ENCODE measurements around the gene ZNF626.
"Not testable (repeated sequence)": the region's sequence is repeated elsewhere in the genome, so short reads cannot be mapped to it uniquely, and the experiment has no call there.

ZNF626 gene

GRCh38 chr19:20661150-20661819 lies at the start of gene ZNF626:
Gene ZNF626, minus strand, starts transcription at chr19:20661571. Its CDS starts 125 bp downstream, at chr19:20661446.
- no peak for TF ChIP-seq ZFX (IDR thresholded peaks at IDR 0.05)
- TF ChIP-seq, protein P1, sequence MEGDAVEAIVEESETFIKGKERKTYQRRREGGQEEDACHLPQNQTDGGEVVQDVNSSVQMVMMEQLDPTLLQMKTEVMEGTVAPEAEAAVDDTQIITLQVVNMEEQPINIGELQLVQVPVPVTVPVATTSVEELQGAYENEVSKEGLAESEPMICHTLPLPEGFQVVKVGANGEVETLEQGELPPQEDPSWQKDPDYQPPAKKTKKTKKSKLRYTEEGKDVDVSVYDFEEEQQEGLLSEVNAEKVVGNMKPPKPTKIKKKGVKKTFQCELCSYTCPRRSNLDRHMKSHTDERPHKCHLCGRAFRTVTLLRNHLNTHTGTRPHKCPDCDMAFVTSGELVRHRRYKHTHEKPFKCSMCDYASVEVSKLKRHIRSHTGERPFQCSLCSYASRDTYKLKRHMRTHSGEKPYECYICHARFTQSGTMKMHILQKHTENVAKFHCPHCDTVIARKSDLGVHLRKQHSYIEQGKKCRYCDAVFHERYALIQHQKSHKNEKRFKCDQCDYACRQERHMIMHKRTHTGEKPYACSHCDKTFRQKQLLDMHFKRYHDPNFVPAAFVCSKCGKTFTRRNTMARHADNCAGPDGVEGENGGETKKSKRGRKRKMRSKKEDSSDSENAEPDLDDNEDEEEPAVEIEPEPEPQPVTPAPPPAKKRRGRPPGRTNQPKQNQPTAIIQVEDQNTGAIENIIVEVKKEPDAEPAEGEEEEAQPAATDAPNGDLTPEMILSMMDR (conservative IDR thresholded peaks at IDR 0.05) = no peak
- H3K27ac ChIP-seq = no peak within 1 kb of the TSS

- TF ChIP-seq, protein P1 (conservative IDR thresholded peaks at IDR 0.05) = no peak
- no peak for TF ChIP-seq ZFX (IDR thresholded peaks at IDR 0.05)
- H3K27ac ChIP-seq = no peak overlapping the region
Observed at GRCh38 chr19:20669263-20669662, 7.9 kb upstream of the ZNF626 start.

- TF ChIP-seq, protein P1 (conservative IDR thresholded peaks at IDR 0.05) = no peak
- TF ChIP-seq ZFX (IDR thresholded peaks at IDR 0.05) = no peak
Observed at GRCh38 chr19:20667281-20667680, 5.9 kb upstream of the ZNF626 start.

GRCh38 chr19:20664901-20665781 lies 3.8 kb upstream of the ZNF626 start:
- no peak overlapping the region for H3K27ac ChIP-seq
- TF ChIP-seq, protein P1 (conservative IDR thresholded peaks at IDR 0.05) = no peak
- no peak; the same call in 1 of the 2 replicates for TF ChIP-seq ZFX (IDR thresholded peaks at IDR 0.05)

More at GRCh38 chr19:20667281-20667680, 5.9 kb upstream of the ZNF626 start:
- H3K27ac ChIP-seq = no peak overlapping the region

DNA sequence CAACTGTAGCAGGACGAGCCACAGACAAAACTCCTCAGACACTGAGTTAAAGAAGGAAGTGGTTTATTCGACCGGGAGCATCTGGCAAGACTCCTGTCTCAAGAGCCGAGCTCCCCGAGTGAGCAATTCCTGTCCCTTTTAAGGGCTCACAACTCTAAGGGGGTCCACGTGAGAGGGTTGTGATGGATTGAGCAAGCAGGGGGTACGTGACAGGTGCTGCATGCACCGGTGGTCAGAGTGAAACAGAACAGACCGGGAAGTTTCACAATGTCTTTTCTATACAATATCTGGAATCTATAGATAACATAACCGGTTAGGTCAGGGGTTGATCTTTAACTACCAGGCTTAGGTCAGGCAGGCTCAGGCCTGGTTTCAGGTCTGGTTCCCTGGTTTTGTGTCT lies 3.1 kb upstream of the ZNF626 start:
- H3K27ac ChIP-seq = not testable (repeated sequence)

GRCh38 chr19:20662421-20663105 lies 1.2 kb upstream of the ZNF626 start:
- H3K27ac ChIP-seq = no peak overlapping the region
- TF ChIP-seq ZFX (IDR thresholded peaks at IDR 0.05) = no peak

DNA sequence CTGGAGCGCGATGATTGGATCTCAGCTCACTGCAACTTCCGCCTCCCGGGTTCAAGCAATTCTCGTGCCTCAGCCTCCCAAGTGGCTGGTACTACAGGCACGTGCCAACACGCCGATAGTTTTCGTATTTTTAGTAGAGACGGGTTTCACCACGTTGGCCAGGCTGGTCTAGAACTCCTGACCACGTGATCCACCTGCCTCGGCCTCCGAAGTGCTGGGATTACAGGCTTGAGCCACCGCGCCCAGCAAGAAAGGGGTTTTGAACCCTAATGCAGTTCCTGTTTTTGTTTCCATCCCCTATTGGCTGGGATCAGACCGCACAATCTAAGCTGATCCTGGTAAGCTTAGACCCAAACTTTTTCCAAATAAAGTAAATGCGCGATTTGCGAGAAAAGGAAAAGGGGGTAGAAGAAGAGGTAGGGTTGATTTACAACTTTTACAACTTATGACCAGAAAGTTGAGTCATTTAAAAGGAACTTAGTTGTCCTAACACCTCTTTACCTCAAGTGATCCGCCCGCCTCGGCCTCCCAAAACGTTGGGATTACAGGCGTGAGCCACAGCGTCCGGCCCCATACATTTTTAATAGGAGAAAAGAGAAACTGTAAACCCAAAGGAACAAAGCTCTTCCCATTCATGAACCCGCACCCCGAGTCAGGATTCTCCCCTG lies 764 bp downstream of the ZNF626 start:
- H3K27ac ChIP-seq = no peak overlapping the region
- TF ChIP-seq ZFX (IDR thresholded peaks at IDR 0.05) = no peak
- TF ChIP-seq, protein P1 (conservative IDR thresholded peaks at IDR 0.05) = no peak
